Spinal cord (tissue), 10 donors: ENCODE measurements around the gene BCL11A. TPM values are rescaled to one million over a fixed set of nuclear protein-coding genes. Genes with fewer than 3 reads are reported as not detected.
A peak's percentile ranks its signal among the peaks of the same experiment; 100 is the strongest.

ENCODE experiments used
- DNase-seq, 6 donors: peaks; one replicate each; pipeline versions ENCODE4 v3.0.0 to v3.0.0-alpha.2; 2013 to 2015; ENCODE audit warnings: low spot score in 6 of 6, low read depth in 4 of 6
- H3K27ac ChIP-seq: one replicate; pipeline ENCODE4 v1.5.1; 2013; ENCODE audit warnings: low read depth, low read length, control low read depth
- H3K27me3 ChIP-seq: one replicate; pipeline ENCODE4 v1.6.1; 2013; ENCODE audit warnings: low read length; ENCODE audit not compliant: control insufficient read depth, insufficient read depth
- H3K36me3 ChIP-seq: one replicate; pipeline ENCODE4 v1.6.1; 2013; ENCODE audit warnings: low read length; ENCODE audit not compliant: control insufficient read depth, insufficient read depth
- H3K4me1 ChIP-seq: one replicate; pipeline ENCODE4 v1.6.1; 2013; ENCODE audit warnings: low read length; ENCODE audit not compliant: control insufficient read depth, insufficient read depth
- H3K4me3 ChIP-seq: one replicate; pipeline ENCODE4 v1.5.1; 2013; ENCODE audit warnings: low read depth, low read length, control low read depth
- H3K9me3 ChIP-seq: one replicate; pipeline ENCODE4 v1.6.1; 2013; ENCODE audit warnings: low read length; ENCODE audit not compliant: control insufficient read depth, insufficient read depth
- WGBS: methylation state at CpG from one replicate; pipeline ENCODE4 v1.1.5; 2013; ENCODE audit warnings: missing lambda C conversion rate; ENCODE audit not compliant: insufficient coverage; 5-methylcytosine and 5-hydroxymethylcytosine counted together
- polyA plus RNA-seq, 2 donors: library from polyadenylated mRNA; unstranded; fragments of 120-200 nt; gene quantifications; one replicate each; pipeline ENCODE4 v1.2.1, GENCODE V29; 2013; ENCODE audit not compliant: insufficient read length in 2 of 2
- total RNA-seq, 2 donors: library from RNA; depleted of rRNA in 1 of 2; stranded (reverse); fragments of 120-200 nt in 1 of 2; fragments of >200 nt in 1 of 2; gene quantifications; one replicate each; pipeline versions ENCODE4 v1.2.3 to v1.2.4, GENCODE V29; 2013 to 2014
- donor health status: healthy.

Gene BCL11A
- total and polyA plus RNA-seq, 4 donors, result 14.9 to 61.6 (median 43.8) TPM

- 46% methylated on average over 2 of the region's 3 CpGs for WGBS
- Histone ChIP-seq H3K4me1 (no peaks in the 10 kb centered on the region), H3K27me3 (no peaks in the 10 kb centered on the region), H3K27ac (no peak overlapping the region), H3K9me3 (no peaks in the 10 kb centered on the region), H3K4me3 (no peak overlapping the region), H3K36me3 (no peaks in the 10 kb centered on the region)
- no peak for DNase-seq
These were observed 31.0 kb downstream of the BCL11A start for GRCh38 chr2:60522462-60522861.

GRCh38 chr2:60521626-60522025 lies 31.8 kb downstream of the BCL11A start:
- H3K4me1 ChIP-seq, result no peaks in the 10 kb centered on the region
- no peaks in the 10 kb centered on the region for H3K36me3 ChIP-seq
- 73% methylated on average over 5 of the region's 5 CpGs for WGBS
- no peak for DNase-seq
- H3K27me3 ChIP-seq, result no peaks in the 10 kb centered on the region
- no peak overlapping the region for H3K4me3 ChIP-seq
- no peak overlapping the region for H3K27ac ChIP-seq
- no peaks in the 10 kb centered on the region for H3K9me3 ChIP-seq

- Histone ChIP-seq H3K27me3 (no peaks in the 10 kb centered on the region), H3K4me3 (no peak overlapping the region), H3K4me1 (peaks cover 3% of the 10 kb centered on the region), H3K27ac (no peak overlapping the region), H3K36me3 (no peaks in the 10 kb centered on the region), H3K9me3 (no peaks in the 10 kb centered on the region)
- DNase-seq, result no peak
- WGBS, result 81% methylated on average over 9 of the region's 9 CpGs
These were observed 32.4 kb downstream of the BCL11A start for GRCh38 chr2:60520917-60521539.

GRCh38 chr2:60520151-60520876 lies 33.1 kb downstream of the BCL11A start:
- no peaks in the 10 kb centered on the region for H3K27me3 ChIP-seq
- peaks cover 8% of the 10 kb centered on the region for H3K4me1 ChIP-seq
- H3K36me3 ChIP-seq, result no peaks in the 10 kb centered on the region
- no peak overlapping the region for H3K4me3 ChIP-seq
- no peaks in the 10 kb centered on the region for H3K9me3 ChIP-seq
- DNase-seq, result no peak
- no peak overlapping the region for H3K27ac ChIP-seq
- WGBS, result 73% methylated on average over 4 of the region's 8 CpGs

- no peak for DNase-seq
- Histone ChIP-seq H3K4me1 (peaks cover 8% of the 10 kb centered on the region), H3K27ac (no peak overlapping the region), H3K9me3 (no peaks in the 10 kb centered on the region), H3K36me3 (no peaks in the 10 kb centered on the region), H3K4me3 (no peak overlapping the region), H3K27me3 (no peaks in the 10 kb centered on the region)
- WGBS, result 60% methylated on average over 5 of the region's 7 CpGs
These were observed 34.1 kb downstream of the BCL11A start for GRCh38 chr2:60519231-60519863.

- 85% methylated on average over 7 of the region's 7 CpGs for WGBS
- no peaks in the 10 kb centered on the region for H3K27me3 ChIP-seq
- H3K4me3 ChIP-seq, result no peak overlapping the region
- no peak overlapping the region for H3K27ac ChIP-seq
- no peaks in the 10 kb centered on the region for H3K9me3 ChIP-seq
- peaks cover 8% of the 10 kb centered on the region for H3K4me1 ChIP-seq
- no peaks in the 10 kb centered on the region for H3K36me3 ChIP-seq
- no peak for DNase-seq
These were observed 34.9 kb downstream of the BCL11A start for GRCh38 chr2:60518567-60518966.

- WGBS, result 93% methylated on average over 4 of the region's 4 CpGs
- H3K4me1 ChIP-seq, result peaks cover 8% of the 10 kb centered on the region
- no peak overlapping the region for H3K4me3 ChIP-seq
- no peaks in the 10 kb centered on the region for H3K9me3 ChIP-seq
- no peak for DNase-seq
- H3K27ac ChIP-seq, result no peak overlapping the region
- H3K36me3 ChIP-seq, result peaks cover 2% of the 10 kb centered on the region
- no peaks in the 10 kb centered on the region for H3K27me3 ChIP-seq
These were observed 36.0 kb downstream of the BCL11A start for GRCh38 chr2:60517446-60517845.

- DNase-seq, result no peak
- 91% methylated on average over 3 of the region's 4 CpGs for WGBS
- peaks cover 2% of the 10 kb centered on the region for H3K36me3 ChIP-seq
- H3K4me1 ChIP-seq, result peaks cover 13% of the 10 kb centered on the region
- no peak overlapping the region for H3K27ac ChIP-seq
- H3K4me3 ChIP-seq, result no peak overlapping the region
- H3K27me3 ChIP-seq, result no peaks in the 10 kb centered on the region
- H3K9me3 ChIP-seq, result no peaks in the 10 kb centered on the region
These were observed 36.6 kb downstream of the BCL11A start for GRCh38 chr2:60516826-60517225.

- 35% methylated on average over 4 of the region's 6 CpGs for WGBS
- H3K9me3 ChIP-seq, result no peaks in the 10 kb centered on the region
- H3K27me3 ChIP-seq, result no peaks in the 10 kb centered on the region
- H3K27ac ChIP-seq, result peak overlapping the region; percentile 48
- no peak overlapping the region for H3K4me3 ChIP-seq
- DNase-seq, result peak in 2 of 6 donors; percentile 60 to 79
- peaks cover 2% of the 10 kb centered on the region for H3K36me3 ChIP-seq
- H3K4me1 ChIP-seq, result peaks cover 15% of the 10 kb centered on the region
These were observed 37.1 kb downstream of the BCL11A start for GRCh38 chr2:60516383-60516811.
